GM12892 (cell line): ENCODE results near the gene ACTR1B.

Source experiments
- POLR2A ChIP-seq: IDR thresholded peaks from 2 replicates; pipeline ENCODE4 v1.6.1; 2011; ENCODE audit warnings: low read depth, low read length, control low read depth
- POLR2AphosphoS5 ChIP-seq: IDR thresholded peaks from 2 replicates; pipeline ENCODE4 v1.6.1; 2011; ENCODE audit warnings: low read depth, low read length, control low read depth
- TAF1 ChIP-seq: IDR thresholded peaks from 2 replicates; pipeline ENCODE4 v1.6.1; 2011; ENCODE audit warnings: low read depth, mild to moderate bottlenecking, control low read depth, low read length, borderline replicate concordance

DNA sequence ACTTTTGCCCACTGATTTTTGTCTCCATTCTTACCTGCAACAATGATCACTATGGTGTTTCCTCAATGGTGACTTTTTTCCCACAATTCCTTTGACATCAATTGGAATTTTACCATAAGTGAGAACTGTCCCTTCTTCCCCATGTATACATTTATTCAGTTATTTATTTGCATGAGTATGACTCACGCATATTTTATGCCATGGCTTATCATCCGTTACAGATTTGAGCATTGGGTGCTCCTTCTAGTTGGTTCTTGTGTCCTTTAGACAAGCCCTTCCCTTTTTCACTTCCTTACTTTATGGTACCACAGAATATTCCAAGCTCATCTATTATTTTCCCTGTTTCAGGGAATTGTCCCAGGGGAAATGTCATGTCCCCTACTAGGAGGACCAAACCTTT is 10.4 kb downstream of the ACTR1B start:
- no peak for TF ChIP-seq POLR2AphosphoS5
- TF ChIP-seq POLR2A: no peak
- TF ChIP-seq TAF1: no peak
